ENCODE results near the gene KCTD11.
A peak's percentile ranks its signal among the peaks of the same experiment; 100 is the strongest.
"Not testable (repeated sequence)": the region's sequence is repeated elsewhere in the genome, so short reads cannot be mapped to it uniquely, and the experiment has no call there.

The KCTD11 gene

GRCh38 chr17:7346761-7347614 is 5.0 kb upstream of the KCTD11 start:
- no peak for DNase-seq

GRCh38 chr17:7347630-7348477 is 4.1 kb upstream of the KCTD11 start:
- DNase-seq: no peak

- DNase-seq: no peak
Observed at GRCh38 chr17:7348478-7349242, 3.3 kb upstream of the KCTD11 start.

GRCh38 chr17:7352503-7352889 is 534 bp downstream of the KCTD11 start:
- DNase-seq: no peak

GRCh38 chr17:7352910-7353635 is 1.1 kb downstream of the KCTD11 start:
- DNase-seq: no peak

- DNase-seq: peak in 1 of 2 experiments; percentile 54
Observed at GRCh38 chr17:7354262-7354843, 2.4 kb downstream of the KCTD11 start.

- DNase-seq: no peak
Observed at GRCh38 chr17:7355053-7355452, 3.1 kb downstream of the KCTD11 start, which contains the start of gene TMEM95. Gene TMEM95 (plus strand): TSS chr17:7355156. CDS start chr17:7355205, 49 bp downstream.

- DNase-seq: no peak
Observed at GRCh38 chr17:7355573-7355972, 3.6 kb downstream of the KCTD11 start.

GRCh38 chr17:7356072-7356549 is 4.1 kb downstream of the KCTD11 start:
- peak; percentile 90 to 92 for DNase-seq

- DNase-seq: no peak
Observed at GRCh38 chr17:7356756-7357155, 4.8 kb downstream of the KCTD11 start.

GRCh38 chr17:7357381-7357780 is 5.4 kb downstream of the KCTD11 start:
- no peak for DNase-seq

GRCh38 chr17:7361906-7362305 is 9.9 kb downstream of the KCTD11 start:
- DNase-seq: no peak

GRCh38 chr17:7363311-7363710 is 11.3 kb downstream of the KCTD11 start:
- no peak for DNase-seq

- not testable (repeated sequence) for DNase-seq
Observed at GRCh38 chr17:7365963-7366362, 14.0 kb downstream of the KCTD11 start.

GRCh38 chr17:7367083-7367482 is 15.1 kb downstream of the KCTD11 start:
- no peak for DNase-seq

- no peak for DNase-seq
Observed at GRCh38 chr17:7367918-7368598, 16.1 kb downstream of the KCTD11 start.

GRCh38 chr17:7368599-7368994 is 16.6 kb downstream of the KCTD11 start:
- DNase-seq: not testable (repeated sequence)

- no peak for DNase-seq
Observed at GRCh38 chr17:7369825-7370224, 17.9 kb downstream of the KCTD11 start.

- DNase-seq: no peak
Observed at GRCh38 chr17:7370853-7371252, 18.9 kb downstream of the KCTD11 start.

- no peak for DNase-seq
Observed at GRCh38 chr17:7374353-7374752, 22.4 kb downstream of the KCTD11 start.

GRCh38 chr17:7379134-7379533 is 27.2 kb downstream of the KCTD11 start:
- DNase-seq: no peak

Data from activated T-cell treated with anti-CD3 and anti-CD28 coated beads, Interleukin-2, amount 50 U/mL, for 48 hours (primary cell).